ENCODE results near the gene SCRG1.

SCRG1 gene

GRCh38 chr4:173411106-173411693, 12.3 kb upstream of the SCRG1 start:
- no peak for DNase-seq (ENCODE audit: low spot score)

- no peak for DNase-seq (ENCODE audit: low spot score)
Measured at GRCh38 chr4:173410079-173410478, 11.2 kb upstream of the SCRG1 start.

GRCh38 chr4:173405840-173406606, 7.1 kb upstream of the SCRG1 start:
- DNase-seq (ENCODE audit: low spot score), result no peak

GRCh38 chr4:173404296-173404865, 5.5 kb upstream of the SCRG1 start:
- no peak for DNase-seq (ENCODE audit: low spot score)

- DNase-seq (ENCODE audit: low spot score), result peak; percentile 45
Measured at GRCh38 chr4:173403051-173403450, 4.1 kb upstream of the SCRG1 start.

- no peak for DNase-seq (ENCODE audit: low spot score)
Measured at GRCh38 chr4:173401063-173401462, 2.1 kb upstream of the SCRG1 start.

GRCh38 chr4:173398220-173398619, 696 bp downstream of the SCRG1 start:
- no peak for DNase-seq (ENCODE audit: low spot score)

- DNase-seq (ENCODE audit: low spot score), result no peak
Measured at GRCh38 chr4:173397604-173398003, 1.3 kb downstream of the SCRG1 start.

- DNase-seq (ENCODE audit: low spot score), result no peak
Measured at GRCh38 chr4:173391701-173392100, 7.2 kb downstream of the SCRG1 start.

GRCh38 chr4:173386751-173387150, 12.2 kb downstream of the SCRG1 start:
- DNase-seq (ENCODE audit: low spot score), result no peak

GRCh38 chr4:173382349-173382748, 16.6 kb downstream of the SCRG1 start:
- no peak for DNase-seq (ENCODE audit: low spot score)

GRCh38 chr4:173381610-173382009, 17.3 kb downstream of the SCRG1 start:
- DNase-seq (ENCODE audit: low spot score), result no peak

- DNase-seq (ENCODE audit: low spot score), result no peak
Measured at GRCh38 chr4:173380987-173381386, 17.9 kb downstream of the SCRG1 start.

GRCh38 chr4:173379929-173380328, 19.0 kb downstream of the SCRG1 start:
- DNase-seq (ENCODE audit: low spot score), result no peak

GRCh38 chr4:173374588-173374987, 24.3 kb downstream of the SCRG1 start:
- DNase-seq (ENCODE audit: low spot score), result no peak

- peak; percentile 74 for DNase-seq (ENCODE audit: low spot score)
Measured at GRCh38 chr4:173371292-173372192, 27.4 kb downstream of the SCRG1 start.

GRCh38 chr4:173370477-173371291, 28.2 kb downstream of the SCRG1 start, which contains the start of gene SAP30:
TSS of gene SAP30 (plus strand) at chr4:173370954. CDS start at chr4:173371183, 229 bp downstream.
- DNase-seq (ENCODE audit: low spot score), result peak; percentile 99

GRCh38 chr4:173370130-173370476, 28.8 kb downstream of the SCRG1 start:
- no peak for DNase-seq (ENCODE audit: low spot score)

GRCh38 chr4:173367946-173368345, 31.0 kb downstream of the SCRG1 start:
- peak; percentile 21 for DNase-seq (ENCODE audit: low spot score)

- no peak for DNase-seq (ENCODE audit: low spot score)
Measured at GRCh38 chr4:173367285-173367684, 31.6 kb downstream of the SCRG1 start.

- no peak for DNase-seq (ENCODE audit: low spot score)
Measured at GRCh38 chr4:173365359-173365996, 33.4 kb downstream of the SCRG1 start.
